ENCODE measurements around the gene CDK5RAP2. TPM values are rescaled to one million over a fixed set of nuclear protein-coding genes. Genes with fewer than 3 reads are reported as not detected.
"Not testable (repeated sequence)": the region's sequence is repeated elsewhere in the genome, so short reads cannot be mapped to it uniquely, and the experiment has no call there.

The CDK5RAP2 gene
- total RNA-seq, 1 donor from 2014 or later = 54.7 TPM

GRCh38 chr9:120464887-120465421 lies 115.0 kb downstream of the CDK5RAP2 start:
- Histone ChIP-seq H3K36me3 (peaks cover 59% of the 10 kb centered on the region), H3K27ac (no peak overlapping the region), H3K9me3 (no peaks in the 10 kb centered on the region), H3K27me3 (ENCODE audit: low read depth) (no peaks in the 10 kb centered on the region), H3K4me3 (no peak overlapping the region), H3K4me1 (no peaks in the 10 kb centered on the region)
- intact Hi-C loops (cut with DNase I) = no loop called here
- no peak for TF ChIP-seq CTCF (IDR thresholded peaks at IDR 0.05)
- DNase-seq (no peak), ATAC-seq (no peak)

- intact Hi-C loops (cut with DNase I) = no loop called here
- H3K9me3 ChIP-seq = no peaks in the 10 kb centered on the region
- H3K36me3 ChIP-seq = peaks cover 62% of the 10 kb centered on the region
- DNase-seq (no peak), ATAC-seq (peak in 1 of 2 donors; percentile 26)
- H3K4me3 ChIP-seq = no peak overlapping the region
- H3K27ac ChIP-seq = no peak overlapping the region
- no peak for TF ChIP-seq CTCF (IDR thresholded peaks at IDR 0.05)
- no peaks in the 10 kb centered on the region for H3K27me3 ChIP-seq (ENCODE audit: low read depth)
- no peaks in the 10 kb centered on the region for H3K4me1 ChIP-seq
Measured at GRCh38 chr9:120464176-120464886, 115.6 kb downstream of the CDK5RAP2 start.

GRCh38 chr9:120463765-120464164 lies 116.2 kb downstream of the CDK5RAP2 start:
- peaks cover 57% of the 10 kb centered on the region for H3K36me3 ChIP-seq
- H3K4me3 ChIP-seq = no peak overlapping the region
- no peak for TF ChIP-seq CTCF (IDR thresholded peaks at IDR 0.05)
- ATAC-seq (peak in 1 of 2 donors; percentile 31), DNase-seq (no peak)
- no peaks in the 10 kb centered on the region for H3K9me3 ChIP-seq
- intact Hi-C loops (cut with DNase I) = no loop called here
- H3K27ac ChIP-seq = no peak overlapping the region
- H3K4me1 ChIP-seq = no peaks in the 10 kb centered on the region
- H3K27me3 ChIP-seq (ENCODE audit: low read depth) = no peaks in the 10 kb centered on the region

- H3K4me3 ChIP-seq; H3K9me3 ChIP-seq; H3K4me1 ChIP-seq; DNase-seq; H3K27me3 ChIP-seq (ENCODE audit: low read depth); ATAC-seq; H3K27ac ChIP-seq; intact Hi-C loops (cut with DNase I): not testable (repeated sequence)
- H3K36me3 ChIP-seq = peaks cover 56% of the 10 kb centered on the region
Measured at GRCh38 chr9:120461677-120462076, 118.3 kb downstream of the CDK5RAP2 start.

- intact Hi-C loops (cut with DNase I) = no loop called here
- no peaks in the 10 kb centered on the region for H3K4me1 ChIP-seq
- DNase-seq (no peak), ATAC-seq (no peak)
- H3K9me3 ChIP-seq = peaks cover 8% of the 10 kb centered on the region
- TF ChIP-seq CTCF (IDR thresholded peaks at IDR 0.05) = no peak
- peaks cover 69% of the 10 kb centered on the region for H3K36me3 ChIP-seq
- no peaks in the 10 kb centered on the region for H3K27me3 ChIP-seq (ENCODE audit: low read depth)
- no peak overlapping the region for H3K27ac ChIP-seq
- no peak overlapping the region for H3K4me3 ChIP-seq
Measured at GRCh38 chr9:120456218-120456617, 123.7 kb downstream of the CDK5RAP2 start.

GRCh38 chr9:120454467-120454866 lies 125.5 kb downstream of the CDK5RAP2 start:
- no peaks in the 10 kb centered on the region for H3K27me3 ChIP-seq (ENCODE audit: low read depth)
- DNase-seq (no peak), ATAC-seq (no peak)
- H3K27ac ChIP-seq = no peak overlapping the region
- no peak overlapping the region for H3K4me3 ChIP-seq
- peaks cover 8% of the 10 kb centered on the region for H3K9me3 ChIP-seq
- H3K36me3 ChIP-seq = peaks cover 71% of the 10 kb centered on the region
- no peaks in the 10 kb centered on the region for H3K4me1 ChIP-seq
- intact Hi-C loops (cut with DNase I) = no loop called here
- TF ChIP-seq CTCF (IDR thresholded peaks at IDR 0.05) = no peak
